HG02938 (cell line): ENCODE results near the gene HOXA3.

Source experiments
- ATAC-seq: cut with Tn5 transposase; IDR thresholded peaks from one replicate; pipeline ENCODE4 v1.9.1; 2021; ENCODE audit warnings: mild to moderate bottlenecking, moderate library complexity; ENCODE audit not compliant: unreplicated experiment

Gene HOXA3

GRCh38 chr7:27168265-27168947 lies 16.0 kb upstream of the HOXA3 start:
- no peak for ATAC-seq

DNA sequence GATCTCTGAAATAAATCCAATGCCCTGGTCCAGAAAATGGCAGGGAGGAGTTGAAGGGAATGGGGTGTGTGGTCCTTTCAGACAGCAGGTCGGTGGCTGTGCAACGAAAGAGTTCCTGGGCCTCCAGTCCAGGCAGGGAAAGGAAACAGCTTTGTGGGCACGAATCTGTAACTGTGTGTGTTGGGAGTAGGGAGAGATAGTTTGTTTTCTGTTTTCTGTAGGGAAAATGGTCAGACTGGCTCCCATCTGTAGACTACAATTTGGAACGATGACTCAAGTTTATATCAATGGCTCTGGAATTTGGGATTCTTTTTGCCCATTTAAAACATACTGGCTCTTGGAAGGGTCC lies 15.5 kb upstream of the HOXA3 start:
- no peak for ATAC-seq

DNA sequence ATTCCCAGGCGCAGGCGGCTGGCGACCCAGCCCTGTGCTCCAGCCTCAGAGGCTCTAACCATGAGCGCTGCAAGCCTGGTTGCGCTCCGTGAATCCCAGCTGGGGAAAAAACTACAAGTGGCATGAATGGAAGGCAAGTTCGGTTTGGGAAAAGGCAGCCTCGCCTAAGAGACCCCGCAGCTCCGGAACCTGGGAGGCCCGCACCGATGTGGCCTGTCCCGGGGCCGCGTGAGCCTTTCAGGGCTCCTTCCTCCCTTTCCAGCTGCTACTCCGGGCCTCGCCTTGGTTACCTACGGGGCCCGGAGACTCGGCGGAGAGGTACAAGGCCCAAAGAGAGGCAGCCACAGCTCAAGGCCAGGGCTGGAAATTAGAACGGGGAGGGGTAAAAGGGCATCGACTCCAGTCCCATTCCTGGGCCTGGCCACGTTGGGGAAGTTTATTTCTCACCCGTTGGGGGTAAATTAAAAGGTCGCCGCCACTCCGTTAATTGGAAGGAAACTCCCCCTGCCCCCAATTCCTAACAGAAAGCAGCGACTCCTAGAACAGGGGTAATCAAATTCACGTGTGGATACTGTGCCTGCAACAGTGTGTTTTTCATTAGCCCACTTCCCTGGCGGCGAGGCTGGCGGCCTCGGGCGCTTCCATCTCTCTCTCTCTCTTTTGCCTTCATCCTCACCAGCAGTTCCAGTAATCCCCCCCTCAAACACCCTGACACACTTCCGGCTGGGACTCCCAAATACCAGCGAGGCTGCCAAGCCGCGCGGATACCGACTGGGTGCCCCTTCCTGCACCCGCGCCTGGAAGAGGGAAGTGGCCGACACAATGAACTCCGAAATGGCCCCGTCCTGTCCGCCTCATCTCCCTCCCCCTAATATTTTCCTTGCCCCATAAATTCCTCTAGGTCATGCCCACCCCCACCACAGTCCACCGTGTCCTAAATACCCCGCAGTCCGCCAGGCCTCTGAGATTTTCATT lies 14.4 kb upstream of the HOXA3 start:
- ATAC-seq = no peak

GRCh38 chr7:27165996-27166530 lies 13.7 kb upstream of the HOXA3 start:
- no peak for ATAC-seq

- no peak for ATAC-seq
Observed at GRCh38 chr7:27165089-27165995, 13.0 kb upstream of the HOXA3 start, which contains the start of gene HOXA9. Gene HOXA9, minus strand, starts transcription at chr7:27165537. Its CDS starts 80 bp downstream, at chr7:27165457.

- no peak for ATAC-seq
Observed at GRCh38 chr7:27164367-27165088, 12.1 kb upstream of the HOXA3 start.

DNA sequence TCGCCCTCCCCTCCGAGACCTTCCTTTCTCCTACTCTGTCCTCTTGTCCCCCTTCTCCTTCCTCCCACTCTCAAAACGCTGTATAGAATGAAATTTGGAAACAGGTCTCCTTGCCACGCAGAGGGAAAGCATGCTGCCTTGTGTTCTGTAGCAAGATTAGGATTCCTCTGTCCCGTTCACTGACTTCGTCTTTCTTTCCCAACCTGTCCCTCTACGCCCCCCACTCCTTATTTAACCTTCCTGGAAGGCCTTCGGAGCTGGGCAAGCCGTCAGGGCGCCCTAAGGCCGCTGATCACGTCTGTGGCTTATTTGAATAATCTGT lies 11.6 kb upstream of the HOXA3 start:
- ATAC-seq = no peak

GRCh38 chr7:27163288-27164044 lies 11.1 kb upstream of the HOXA3 start:
- ATAC-seq = no peak

DNA sequence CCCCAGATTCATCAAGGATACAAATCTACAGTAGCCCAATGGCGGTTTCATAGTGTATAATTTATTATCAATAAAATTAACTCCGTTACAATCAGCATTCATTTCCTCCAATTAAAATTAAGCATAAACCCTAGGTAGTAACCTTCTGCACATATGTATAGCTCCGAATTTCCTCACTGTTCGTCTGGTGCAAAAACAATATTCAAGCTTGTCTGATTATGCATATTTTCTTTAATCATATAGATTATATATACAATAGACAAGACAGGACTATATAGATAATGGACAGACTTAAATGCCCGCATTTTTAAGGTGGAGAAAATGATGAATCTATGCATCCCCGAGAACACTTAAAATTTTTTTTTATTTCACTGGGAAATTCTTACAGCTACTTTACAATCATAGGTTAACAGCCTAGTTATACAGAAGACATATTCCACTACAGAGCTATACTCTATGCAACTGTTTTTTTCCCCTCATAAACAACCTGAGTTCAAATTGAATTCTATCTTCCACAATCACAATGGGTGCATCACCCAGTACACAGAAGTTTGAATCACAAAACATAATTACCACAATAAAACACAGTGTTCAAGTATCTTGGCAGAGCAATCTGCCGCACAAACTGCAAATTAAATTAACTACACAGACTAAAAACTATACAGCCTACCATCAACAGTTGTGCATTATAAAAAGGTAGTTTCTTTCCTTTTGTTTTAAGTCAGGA lies 10.3 kb upstream of the HOXA3 start:
- ATAC-seq = no peak

DNA sequence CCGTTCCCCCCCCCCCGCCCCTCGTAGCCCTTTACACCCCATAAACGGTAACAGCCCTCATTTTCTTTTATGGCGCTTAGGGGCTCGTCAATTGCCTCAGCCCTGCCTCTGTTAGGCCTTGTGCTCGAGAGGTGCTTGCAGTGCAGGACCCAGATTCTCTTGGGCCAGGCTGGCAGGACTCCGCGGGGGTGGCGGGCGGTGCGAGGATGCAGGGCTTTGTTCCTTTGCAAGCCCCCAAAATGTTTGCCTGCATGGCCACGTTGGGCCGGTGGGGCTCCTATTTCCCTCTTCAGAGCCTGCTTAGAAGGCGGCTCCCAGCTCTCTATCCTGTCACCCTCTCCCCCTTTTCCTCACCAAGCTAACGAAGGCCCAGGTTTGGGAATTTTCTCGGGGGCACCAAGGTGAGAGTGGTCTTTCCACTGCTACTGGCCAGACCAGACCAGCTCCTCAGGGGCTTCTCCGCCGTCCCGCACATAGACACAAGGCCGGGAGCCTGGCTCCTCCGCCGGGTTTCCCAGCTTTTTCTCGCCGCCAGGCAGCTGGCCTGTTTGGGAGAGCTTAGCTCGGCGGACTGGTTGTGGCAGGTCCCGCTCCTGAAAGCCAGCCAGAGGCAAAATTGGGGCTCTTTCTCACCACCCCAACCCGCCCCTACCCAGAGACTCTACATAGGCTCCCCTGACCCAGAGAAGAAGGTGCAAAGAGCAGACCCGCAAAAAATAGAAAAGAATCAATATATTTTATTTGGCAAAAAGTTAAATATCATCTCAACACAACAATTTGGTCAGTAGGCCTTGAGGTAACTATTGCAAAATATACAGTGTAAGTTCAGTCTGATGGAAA lies 9.6 kb upstream of the HOXA3 start:
- no peak for ATAC-seq

DNA sequence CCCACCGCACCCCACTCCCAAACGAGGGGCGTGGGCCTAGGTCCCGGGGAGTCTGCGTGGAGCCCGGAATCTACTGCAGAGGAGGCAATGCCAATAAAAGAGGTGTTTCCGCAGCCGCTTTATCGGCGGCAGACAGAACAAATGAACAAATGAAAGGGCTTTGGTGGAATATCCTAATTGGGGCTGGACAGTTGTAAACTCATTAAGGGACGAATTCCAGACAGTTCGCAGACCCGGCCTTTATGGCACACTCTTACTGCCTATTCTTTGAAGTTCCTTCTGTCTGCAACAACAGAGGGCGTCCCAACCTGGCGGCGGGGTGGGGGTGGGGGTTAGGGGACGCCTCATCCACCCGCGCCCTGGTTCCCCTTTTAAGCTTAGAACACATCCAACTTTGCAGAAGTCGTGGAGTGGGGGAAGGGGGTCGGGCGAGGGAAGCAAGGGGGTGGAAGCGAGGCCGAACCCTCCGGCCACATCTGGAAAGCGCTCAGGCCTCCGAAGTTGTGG lies 8.9 kb upstream of the HOXA3 start:
- ATAC-seq = peak; percentile 10

DNA sequence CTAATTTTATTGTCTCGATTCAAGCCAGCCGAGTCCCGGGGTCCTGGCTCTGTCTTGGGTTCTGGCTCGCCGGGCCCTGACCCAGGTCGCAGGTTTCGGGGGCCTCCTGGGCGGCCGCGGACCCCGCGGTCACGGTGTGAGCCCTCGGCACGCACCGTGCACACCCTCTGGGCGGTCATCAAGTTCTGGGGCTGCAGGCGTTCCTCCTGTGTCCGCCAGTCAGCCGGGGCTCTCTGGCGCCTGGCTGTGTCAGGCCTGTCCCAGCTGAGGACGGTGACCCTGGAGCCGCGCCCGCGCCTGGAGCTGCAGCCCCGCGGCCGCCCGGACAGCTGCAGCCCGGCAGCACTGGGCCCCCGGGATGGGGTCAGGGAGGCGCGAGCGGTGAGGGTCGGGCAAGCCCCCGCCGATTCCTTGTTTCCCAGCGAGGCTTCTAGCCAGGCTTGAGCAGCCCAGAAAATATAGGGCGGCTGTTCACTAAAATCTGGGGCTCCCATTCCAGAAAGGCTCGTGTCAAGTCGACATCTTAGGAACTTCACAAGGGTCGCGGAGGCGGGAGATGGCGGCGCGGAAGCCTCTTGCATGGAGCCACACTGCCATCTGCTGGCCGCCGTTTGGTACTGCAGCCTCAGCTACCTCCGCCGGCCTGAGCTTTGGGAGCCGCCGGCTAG lies 8.3 kb upstream of the HOXA3 start:
- ATAC-seq = peak; percentile 57

DNA sequence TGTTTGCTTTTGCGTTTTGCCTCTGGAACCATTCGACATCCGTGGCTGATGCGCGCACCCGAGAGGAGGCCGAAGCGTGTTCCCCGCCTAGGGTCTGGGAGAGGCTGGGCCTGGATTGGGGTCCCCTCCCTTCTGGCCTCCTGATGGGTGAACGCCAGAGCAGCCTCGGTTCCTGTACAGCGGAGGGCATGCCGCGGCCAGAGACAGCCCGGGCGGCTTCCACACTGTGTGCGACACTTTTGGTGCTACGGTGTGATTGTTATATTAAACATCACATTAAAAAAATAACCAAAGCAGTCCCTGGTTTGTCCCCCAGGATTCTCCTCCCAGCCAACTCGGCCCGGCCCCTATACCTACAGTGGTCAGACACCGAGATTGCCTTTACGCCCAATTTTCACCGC lies 7.8 kb upstream of the HOXA3 start:
- ATAC-seq = peak; percentile 20

DNA sequence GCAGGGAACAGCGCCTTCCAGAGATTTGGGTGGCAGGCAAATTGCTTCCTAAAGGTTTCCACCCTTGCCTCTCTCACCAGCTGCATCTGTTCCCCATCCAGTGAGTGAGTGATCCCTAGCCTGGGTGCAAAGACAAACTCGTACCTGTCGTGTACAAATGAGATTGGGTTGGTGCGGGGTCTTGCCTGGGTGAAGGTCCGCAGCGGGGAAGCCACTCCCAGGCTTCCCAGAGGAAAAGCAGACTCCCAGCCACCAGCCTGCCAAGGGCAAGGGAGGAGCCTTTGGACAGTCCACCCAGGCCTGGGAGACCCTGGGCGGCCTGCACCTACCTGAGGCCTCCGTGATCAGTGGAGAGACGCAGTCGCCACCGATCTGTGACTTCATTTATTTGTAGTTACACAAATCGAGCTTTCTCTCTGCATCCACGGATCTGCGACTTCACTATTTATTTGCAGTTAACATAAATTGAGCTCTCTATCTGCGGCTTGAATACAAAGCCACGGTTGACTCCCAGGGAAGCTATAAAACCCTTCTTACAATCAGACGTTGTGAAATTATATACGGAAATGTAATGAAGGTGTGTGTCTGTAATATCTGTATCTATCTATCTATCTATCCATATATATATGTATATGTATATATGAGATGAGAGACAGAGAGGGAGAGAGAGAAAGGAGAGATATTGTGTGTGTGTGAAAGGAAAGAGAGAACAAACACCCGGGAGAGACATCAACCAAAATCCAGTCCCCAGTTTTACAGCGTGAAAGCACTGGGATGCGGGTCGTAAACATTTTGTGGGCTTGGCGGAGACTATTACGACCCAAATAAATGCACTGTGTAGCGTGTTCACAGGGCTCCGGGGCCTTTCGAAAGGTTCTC lies 7.1 kb upstream of the HOXA3 start:
- no peak for ATAC-seq

GRCh38 chr7:27158436-27159265 lies 6.3 kb upstream of the HOXA3 start:
- no peak for ATAC-seq
